Stimulated activated CD8-positive, alpha-beta memory T cell treated with anti-CD3 and anti-CD28 coated beads, Interleukin-2, amount 100 ng/mL, for 1 hour (primary cell): ENCODE results near the gene FLYWCH2.

Source experiments
- DNase-seq, 2 donors: peaks; one replicate each; pipeline ENCODE4 v3.0.0-alpha.2; 2020; ENCODE audit warnings: low read depth in 2 of 2

FLYWCH2 gene

GRCh38 chr16:2881783-2882649 is 999 bp upstream of the FLYWCH2 start:
- DNase-seq, result peak in 1 of 2 donors; percentile 3

- no peak for DNase-seq
Observed at GRCh38 chr16:2883458-2883908, 468 bp downstream of the FLYWCH2 start.

- no peak for DNase-seq
Observed at GRCh38 chr16:2884041-2884451, 1.0 kb downstream of the FLYWCH2 start.

DNA sequence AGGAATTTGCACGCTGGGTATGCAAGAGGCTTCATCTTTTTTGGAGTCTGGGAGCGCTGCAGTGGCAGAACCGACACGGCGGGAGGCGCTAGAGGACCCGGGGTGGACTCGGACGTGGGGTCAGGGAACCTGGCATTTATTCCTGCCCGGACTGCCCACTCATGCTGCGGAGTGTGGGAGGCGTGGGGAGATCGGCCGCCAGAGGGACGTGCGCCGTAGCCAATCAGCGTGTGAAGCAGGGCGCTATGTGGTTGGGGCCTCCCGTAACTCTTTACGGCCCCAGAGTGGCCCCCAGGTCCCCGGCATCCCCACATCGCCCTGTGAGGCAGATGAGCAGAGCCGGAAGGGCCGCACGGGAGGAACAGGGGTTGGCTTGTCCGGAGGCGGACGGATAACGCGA is 11.2 kb downstream of the FLYWCH2 start:
- DNase-seq, result no peak

GRCh38 chr16:2895813-2896212 is 12.8 kb downstream of the FLYWCH2 start:
- no peak for DNase-seq

GRCh38 chr16:2896480-2897010 is 13.5 kb downstream of the FLYWCH2 start:
- no peak for DNase-seq

GRCh38 chr16:2897110-2897509 is 14.1 kb downstream of the FLYWCH2 start:
- DNase-seq, result no peak

DNA sequence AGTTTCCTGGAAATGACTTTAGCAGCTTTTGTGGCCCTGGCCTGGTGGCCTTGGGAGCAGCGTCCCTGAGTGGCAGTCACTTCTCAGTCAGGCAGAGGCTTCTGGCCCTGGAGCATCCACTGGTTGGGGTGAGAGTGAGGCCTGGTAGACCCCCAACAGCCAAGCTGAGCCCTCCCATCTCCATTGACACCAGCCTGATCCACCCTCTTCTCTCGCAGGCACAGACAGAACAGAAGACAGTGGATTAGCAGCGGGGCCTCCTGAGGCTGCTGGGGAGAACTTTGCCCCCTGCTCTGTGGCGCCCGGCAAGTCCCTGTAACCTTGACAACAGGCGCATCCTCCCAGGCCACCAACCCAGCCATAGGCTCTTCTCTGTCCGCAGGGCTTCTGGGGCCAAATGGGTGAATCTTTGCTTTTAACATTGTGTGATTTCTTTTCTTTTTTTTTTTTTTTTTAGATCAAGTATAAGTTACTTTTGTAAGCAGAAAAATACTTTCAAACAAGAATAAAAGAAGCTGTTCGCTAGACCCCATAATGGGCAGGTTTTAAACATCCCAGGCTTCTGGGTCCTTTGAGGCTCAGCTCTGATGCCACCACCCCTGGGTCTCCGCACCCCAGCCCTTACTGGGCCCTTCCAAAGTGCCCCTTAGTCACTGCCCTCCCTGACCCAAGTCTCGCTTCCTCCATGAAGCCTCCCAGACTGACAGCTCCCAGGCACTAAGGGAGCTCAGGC is 16.0 kb downstream of the FLYWCH2 start:
- no peak for DNase-seq

GRCh38 chr16:2899564-2900072 is 16.6 kb downstream of the FLYWCH2 start:
- DNase-seq, result no peak

- no peak for DNase-seq
Observed at GRCh38 chr16:2900526-2901075, 17.6 kb downstream of the FLYWCH2 start.

- no peak for DNase-seq
Observed at GRCh38 chr16:2902337-2903130, 19.5 kb downstream of the FLYWCH2 start.

DNA sequence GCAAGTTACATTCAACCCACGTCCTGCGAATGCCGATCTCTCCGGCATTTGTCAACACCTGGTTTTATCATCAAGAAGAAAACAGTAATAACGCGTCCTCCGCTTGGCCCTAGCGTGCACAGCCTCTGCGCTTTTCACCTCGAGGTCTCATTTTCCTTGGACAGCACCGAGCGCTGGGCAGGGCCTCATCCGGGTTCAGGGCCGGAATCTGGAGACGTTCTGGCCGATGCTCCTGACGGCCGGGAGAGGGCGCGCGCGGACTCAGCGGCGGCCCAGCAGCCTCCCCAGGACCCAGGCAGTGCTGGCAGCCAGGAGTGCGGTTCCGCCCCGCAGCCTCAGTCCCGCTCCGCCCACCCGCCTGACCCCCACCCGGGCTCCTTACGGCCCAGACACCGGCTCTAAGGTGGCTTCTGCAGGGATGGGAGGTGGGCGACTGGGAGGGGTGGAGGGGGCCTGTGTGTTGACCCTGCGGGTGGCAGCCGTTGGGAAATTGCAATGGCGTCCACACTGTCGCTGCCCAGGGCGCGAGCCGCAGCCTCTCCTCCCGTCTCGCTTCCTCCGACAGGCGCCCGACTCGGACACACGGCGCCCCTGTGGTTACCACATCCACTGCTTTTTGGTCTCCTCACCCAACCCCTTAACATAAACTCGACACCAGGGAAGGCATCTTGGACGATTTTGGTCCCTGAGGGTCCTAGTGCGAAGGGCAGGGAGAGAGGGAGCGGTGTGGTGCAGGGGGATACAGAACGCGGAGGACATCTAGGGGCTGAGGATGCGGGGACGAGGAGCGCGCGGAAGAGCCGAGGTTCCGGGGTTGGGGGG is 21.3 kb downstream of the FLYWCH2 start:
- DNase-seq, result peak; percentile 50 to 58

DNA sequence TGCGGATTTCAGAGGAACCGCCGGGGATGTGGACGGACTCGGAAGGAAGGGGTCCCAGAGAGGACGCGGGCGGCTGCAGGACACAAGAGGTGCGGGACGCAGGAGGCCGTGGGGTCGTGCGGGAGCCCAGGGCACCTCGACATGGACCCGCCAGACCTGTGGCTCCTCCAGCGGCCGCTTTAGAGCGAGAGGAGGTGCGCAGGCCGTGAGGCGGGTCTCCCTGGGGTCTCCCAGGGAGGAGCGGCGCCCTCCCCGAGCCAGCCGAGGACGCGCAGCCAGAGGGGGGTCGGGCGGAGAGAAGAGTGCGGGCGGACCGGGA is 21.9 kb downstream of the FLYWCH2 start:
- DNase-seq, result no peak

GRCh38 chr16:2905241-2905987 is 22.4 kb downstream of the FLYWCH2 start:
- DNase-seq, result peak; percentile 65 to 81

DNA sequence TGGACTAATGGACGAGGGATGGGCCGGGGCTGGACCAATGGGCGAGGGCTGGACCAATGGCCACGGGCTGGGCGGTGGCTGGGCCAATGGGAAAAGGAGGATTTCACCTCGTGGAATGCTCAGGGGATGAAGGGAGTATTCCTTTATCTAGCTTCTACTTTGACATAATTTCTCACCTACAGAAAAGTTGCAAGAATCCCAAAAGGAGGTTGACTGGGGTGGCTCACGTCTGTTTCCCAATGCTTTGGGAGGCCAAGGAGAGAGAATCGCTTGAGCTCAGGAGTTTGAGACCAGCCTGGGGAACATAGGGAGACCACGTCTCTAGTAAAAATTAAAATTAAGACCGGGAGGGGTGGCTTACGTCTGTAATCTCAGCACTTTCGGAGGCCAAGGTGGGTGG is 23.0 kb downstream of the FLYWCH2 start:
- no peak for DNase-seq

DNA sequence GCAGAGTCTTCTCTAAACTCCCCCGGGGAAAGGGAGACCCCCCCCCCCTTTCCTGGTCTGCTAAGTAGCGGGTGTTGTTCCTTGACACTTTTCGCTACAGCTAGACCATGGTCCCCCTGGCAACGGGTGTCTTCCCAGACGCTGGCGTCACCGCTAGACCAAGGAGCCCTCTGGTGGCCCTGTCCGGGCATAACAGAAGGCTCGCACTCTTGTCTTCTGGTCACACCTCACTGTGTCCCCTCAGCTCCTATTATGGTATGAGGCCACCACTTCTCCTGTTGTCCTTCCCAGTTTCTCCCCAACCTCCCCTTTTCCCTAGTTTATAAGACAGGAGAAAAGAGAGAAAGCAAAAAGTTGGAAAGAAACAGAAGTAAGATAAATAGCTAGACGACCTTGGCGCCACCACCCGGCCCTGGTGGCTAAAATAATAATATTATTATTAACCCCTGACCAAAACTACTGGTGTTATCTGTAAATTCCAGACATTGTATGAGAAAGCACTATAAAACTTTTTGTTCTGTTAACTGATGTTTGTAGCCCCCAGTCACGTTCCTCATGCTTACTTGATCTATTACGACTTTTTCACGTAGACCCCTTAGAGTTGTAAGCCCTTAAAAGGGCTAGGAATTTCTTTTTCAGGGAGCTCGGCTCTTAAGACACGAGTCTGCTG is 24.2 kb downstream of the FLYWCH2 start:
- peak in 1 of 2 donors; percentile 17 for DNase-seq

DNA sequence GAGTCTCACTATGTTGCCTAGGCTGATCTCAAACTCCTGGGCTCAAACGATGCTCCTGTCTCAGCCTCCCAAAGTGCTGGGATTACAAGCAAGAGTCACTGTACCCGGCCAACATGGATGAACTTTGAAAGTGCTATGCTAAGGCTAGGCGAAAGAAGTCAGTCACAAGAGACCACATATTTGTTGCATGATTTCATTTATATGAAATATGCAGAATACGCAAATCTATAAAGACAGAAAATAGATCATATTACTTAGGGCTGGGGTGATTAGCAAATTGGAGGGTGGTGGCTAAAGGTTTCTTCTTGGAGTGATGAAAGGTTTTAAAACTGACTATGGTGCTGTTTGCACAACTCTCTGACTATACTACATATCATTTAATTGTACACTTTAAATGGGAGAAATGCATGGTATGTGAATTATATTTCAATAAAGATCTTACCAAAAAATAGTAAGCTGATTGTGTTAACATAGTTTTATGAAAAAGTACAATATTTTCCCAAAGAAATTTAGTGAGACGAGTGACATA is 27.5 kb downstream of the FLYWCH2 start:
- DNase-seq, result no peak

DNA sequence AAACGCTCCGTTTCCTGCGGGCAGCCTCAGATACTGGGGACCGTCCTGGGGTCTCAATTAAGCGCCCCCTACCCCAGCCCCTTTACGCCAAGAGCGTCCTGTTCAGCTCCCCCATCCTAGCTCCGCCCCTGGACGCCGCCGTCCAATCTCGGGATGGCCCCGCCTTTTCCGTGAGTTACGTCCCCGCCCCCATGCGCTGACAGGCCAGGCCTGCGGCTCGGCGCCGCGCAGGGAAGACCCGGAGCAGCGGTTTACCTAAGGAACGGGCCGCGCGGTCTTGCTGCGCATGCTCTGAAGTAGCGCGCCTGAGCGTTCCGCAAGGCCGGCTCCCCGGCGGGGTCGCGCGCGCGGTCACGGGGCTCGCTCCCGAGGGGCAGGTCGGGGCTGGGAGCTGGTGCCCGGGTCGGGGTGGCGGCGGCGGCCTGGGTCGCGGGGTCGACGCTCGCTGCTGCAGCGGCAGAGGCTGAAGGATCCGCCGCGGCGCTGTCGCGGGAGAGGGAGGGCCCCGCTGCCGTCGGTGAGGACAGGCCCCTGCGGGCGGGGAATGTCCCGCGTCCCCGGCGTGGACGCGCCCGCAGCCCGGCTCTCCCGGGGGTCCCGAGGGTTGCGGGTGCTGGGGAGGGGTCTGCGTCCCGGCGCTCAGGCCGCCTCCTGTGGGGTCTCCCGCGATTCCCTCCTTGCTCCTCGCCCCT is 28.8 kb downstream of the FLYWCH2 start, which contains the start of gene FLYWCH1:
Gene FLYWCH1 (plus strand): TSS at position 294 of the 692 bp plus-strand sequence. CDS start 17,755 bp downstream, outside the sequence.
- peak; percentile 98 to 99 for DNase-seq
